ENCODE results near the gene KCNK3.

Gene KCNK3

GRCh38 chr2:26720322-26721114, 28.0 kb downstream of the KCNK3 start:
- Histone ChIP-seq H3K9me3 (ENCODE audit: control extremely low read depth in 1 of 5, control insufficient read depth in 4 of 5, insufficient read depth in 2 of 5, low read depth in 1 of 5, low read length in 4 of 5) (no peaks in the 10 kb centered on the region), H3K27me3 (replicated peaks in 2 of 5; ENCODE audit: control insufficient read depth in 4 of 5, insufficient read depth in 5 of 5, low read length in 4 of 5) (peaks cover 0 to 2% (median 0%) of the 10 kb centered on the region in 5 experiments), H3K4me3 (ENCODE audit: control insufficient read depth in 1 of 7, extremely low read depth in 1 of 7, insufficient read depth in 4 of 7, low read depth in 2 of 7, low read length in 6 of 7) (no peak overlapping the region), H3K4me1 (ENCODE audit: control extremely low read depth in 1 of 4, control insufficient read depth in 4 of 4, insufficient read depth in 4 of 4, low read length in 3 of 4) (no peaks in the 10 kb centered on the region), H3K36me3 (ENCODE audit: control insufficient read depth in 4 of 4, insufficient read depth in 4 of 4, low read length in 3 of 4) (no peaks in the 10 kb centered on the region), H3K27ac (ENCODE audit: insufficient read depth in 1 of 2, low read depth in 1 of 2, low read length in 2 of 2, poor library complexity in 1 of 2, severe bottlenecking in 2 of 2) (no peak overlapping the region)
- 94% methylated on average over 3 of the region's 7 CpGs for WGBS (ENCODE audit: insufficient coverage)
- POLR2A ChIA-PET, result no interaction called here
- CTCF ChIA-PET, result no interaction called here
- no peak for DNase-seq

- H3K27ac ChIP-seq (ENCODE audit: insufficient read depth in 1 of 2, low read depth in 1 of 2, low read length in 2 of 2, poor library complexity in 1 of 2, severe bottlenecking in 2 of 2), result no peak overlapping the region
- no peaks in the 10 kb centered on the region for H3K9me3 ChIP-seq (ENCODE audit: control extremely low read depth in 1 of 5, control insufficient read depth in 4 of 5, insufficient read depth in 2 of 5, low read depth in 1 of 5, low read length in 4 of 5)
- ChIA-PET CTCF (no interaction called here), POLR2A (no interaction called here)
- no peak overlapping the region for H3K4me3 ChIP-seq (ENCODE audit: control insufficient read depth in 1 of 7, extremely low read depth in 1 of 7, insufficient read depth in 4 of 7, low read depth in 2 of 7, low read length in 6 of 7)
- H3K36me3 ChIP-seq (ENCODE audit: control insufficient read depth in 4 of 4, insufficient read depth in 4 of 4, low read length in 3 of 4), result no peaks in the 10 kb centered on the region
- DNase-seq, result peak in 2 of 3 donors; percentile 21 to 41
- H3K27me3 ChIP-seq (replicated peaks in 2 of 5; ENCODE audit: control insufficient read depth in 4 of 5, insufficient read depth in 5 of 5, low read length in 4 of 5), result peaks cover 0 to 2% (median 0%) of the 10 kb centered on the region in 5 experiments
- no peaks in the 10 kb centered on the region for H3K4me1 ChIP-seq (ENCODE audit: control extremely low read depth in 1 of 4, control insufficient read depth in 4 of 4, insufficient read depth in 4 of 4, low read length in 3 of 4)
- 93% methylated on average over 11 of the region's 12 CpGs for WGBS (ENCODE audit: insufficient coverage)
These were observed 28.9 kb downstream of the KCNK3 start for GRCh38 chr2:26721115-26722032.

GRCh38 chr2:26722328-26722727, 29.8 kb downstream of the KCNK3 start:
- H3K27me3 ChIP-seq (replicated peaks in 2 of 5; ENCODE audit: control insufficient read depth in 4 of 5, insufficient read depth in 5 of 5, low read length in 4 of 5), result peaks cover 0 to 8% (median 4%) of the 10 kb centered on the region in 5 experiments
- no peaks in the 10 kb centered on the region for H3K9me3 ChIP-seq (ENCODE audit: control extremely low read depth in 1 of 5, control insufficient read depth in 4 of 5, insufficient read depth in 2 of 5, low read depth in 1 of 5, low read length in 4 of 5)
- WGBS (ENCODE audit: insufficient coverage), result no CpG with 5 or more reads among the region's 1 CpG
- no peak overlapping the region for H3K27ac ChIP-seq (ENCODE audit: insufficient read depth in 1 of 2, low read depth in 1 of 2, low read length in 2 of 2, poor library complexity in 1 of 2, severe bottlenecking in 2 of 2)
- H3K4me1 ChIP-seq (ENCODE audit: control extremely low read depth in 1 of 4, control insufficient read depth in 4 of 4, insufficient read depth in 4 of 4, low read length in 3 of 4), result no peaks in the 10 kb centered on the region
- no peaks in the 10 kb centered on the region for H3K36me3 ChIP-seq (ENCODE audit: control insufficient read depth in 4 of 4, insufficient read depth in 4 of 4, low read length in 3 of 4)
- DNase-seq, result no peak
- CTCF ChIA-PET, result no interaction called here
- POLR2A ChIA-PET, result no interaction called here
- no peak overlapping the region for H3K4me3 ChIP-seq (ENCODE audit: control insufficient read depth in 1 of 7, extremely low read depth in 1 of 7, insufficient read depth in 4 of 7, low read depth in 2 of 7, low read length in 6 of 7)

- Histone ChIP-seq H3K9me3 (ENCODE audit: control extremely low read depth in 1 of 5, control insufficient read depth in 4 of 5, insufficient read depth in 2 of 5, low read depth in 1 of 5, low read length in 4 of 5) (no peaks in the 10 kb centered on the region), H3K36me3 (ENCODE audit: control insufficient read depth in 4 of 4, insufficient read depth in 4 of 4, low read length in 3 of 4) (no peaks in the 10 kb centered on the region), H3K27ac (ENCODE audit: insufficient read depth in 1 of 2, low read depth in 1 of 2, low read length in 2 of 2, poor library complexity in 1 of 2, severe bottlenecking in 2 of 2) (no peak overlapping the region), H3K4me3 (ENCODE audit: control insufficient read depth in 1 of 7, extremely low read depth in 1 of 7, insufficient read depth in 4 of 7, low read depth in 2 of 7, low read length in 6 of 7) (no peak overlapping the region), H3K4me1 (ENCODE audit: control extremely low read depth in 1 of 4, control insufficient read depth in 4 of 4, insufficient read depth in 4 of 4, low read length in 3 of 4) (peaks cover 0 to 2% (median under 1%) of the 10 kb centered on the region in 4 experiments), H3K27me3 (replicated peaks in 2 of 5; ENCODE audit: control insufficient read depth in 4 of 5, insufficient read depth in 5 of 5, low read length in 4 of 5) (peaks cover 0 to 11% (median 10%) of the 10 kb centered on the region in 5 experiments)
- no peak for DNase-seq
- ChIA-PET POLR2A (no interaction called here), CTCF (interaction anchor here (0.9 kb wide), 1 partner anchor 22 kb away, joined by 4 read pairs; no protein-coding TSS in a partner anchor)
- WGBS (ENCODE audit: insufficient coverage), result 100% methylated on average over 1 of the region's 1 CpG
These were observed 30.4 kb downstream of the KCNK3 start for GRCh38 chr2:26722911-26723310.

- DNase-seq, result no peak
- H3K9me3 ChIP-seq (ENCODE audit: control extremely low read depth in 1 of 5, control insufficient read depth in 4 of 5, insufficient read depth in 2 of 5, low read depth in 1 of 5, low read length in 4 of 5), result no peaks in the 10 kb centered on the region
- no peaks in the 10 kb centered on the region for H3K36me3 ChIP-seq (ENCODE audit: control insufficient read depth in 4 of 4, insufficient read depth in 4 of 4, low read length in 3 of 4)
- H3K27me3 ChIP-seq (replicated peaks in 2 of 5; ENCODE audit: control insufficient read depth in 4 of 5, insufficient read depth in 5 of 5, low read length in 4 of 5), result peaks cover 0 to 16% (median 11%) of the 10 kb centered on the region in 5 experiments
- POLR2A ChIA-PET, result no interaction called here
- 96% methylated on average over 2 of the region's 3 CpGs for WGBS (ENCODE audit: insufficient coverage)
- CTCF ChIA-PET, result interaction anchor here (0.9 kb wide), 1 partner anchor 21 kb away, joined by 4 read pairs; no protein-coding TSS in a partner anchor
- no peak overlapping the region for H3K27ac ChIP-seq (ENCODE audit: insufficient read depth in 1 of 2, low read depth in 1 of 2, low read length in 2 of 2, poor library complexity in 1 of 2, severe bottlenecking in 2 of 2)
- peaks cover 0 to 8% (median 5%) of the 10 kb centered on the region in 4 experiments for H3K4me1 ChIP-seq (ENCODE audit: control extremely low read depth in 1 of 4, control insufficient read depth in 4 of 4, insufficient read depth in 4 of 4, low read length in 3 of 4)
- no peak overlapping the region for H3K4me3 ChIP-seq (ENCODE audit: control insufficient read depth in 1 of 7, extremely low read depth in 1 of 7, insufficient read depth in 4 of 7, low read depth in 2 of 7, low read length in 6 of 7)
These were observed 31.0 kb downstream of the KCNK3 start for GRCh38 chr2:26723475-26723874.

DNA sequence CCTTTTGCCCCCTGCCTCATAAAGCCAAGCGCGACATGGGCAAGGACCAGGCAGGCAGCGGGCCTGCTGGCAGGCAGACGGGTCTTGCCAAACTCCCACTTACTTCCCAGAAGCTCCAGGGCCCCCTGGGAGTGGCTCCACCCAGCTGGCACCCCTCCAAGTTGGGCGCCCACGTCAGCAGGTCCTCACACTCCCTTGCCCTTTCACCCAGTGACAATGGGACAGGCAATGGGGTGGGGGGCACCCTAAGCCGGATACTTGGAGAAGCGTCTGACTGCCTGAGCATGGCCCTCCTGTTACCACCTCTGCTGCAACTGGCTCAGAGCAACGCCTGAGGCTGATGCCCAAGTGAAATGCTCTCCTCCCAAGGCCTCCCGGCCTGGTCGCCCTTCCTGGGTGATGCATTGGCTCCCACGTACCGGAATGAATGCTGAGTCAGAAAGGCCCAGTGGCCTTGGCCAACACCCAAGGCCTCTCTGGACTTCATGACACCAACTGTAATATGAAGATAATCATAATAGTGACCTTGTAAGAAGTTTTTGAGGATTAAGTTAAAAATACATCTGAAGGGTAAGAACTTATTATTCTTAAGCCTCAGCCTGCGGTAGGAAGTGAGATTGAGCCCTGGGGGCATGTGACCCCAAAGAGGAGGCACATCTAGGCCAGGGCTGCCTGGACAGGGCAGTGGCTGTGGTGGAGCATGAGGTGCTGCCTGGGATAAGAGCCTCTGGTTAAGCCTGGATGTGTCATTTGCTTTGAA, 31.6 kb downstream of the KCNK3 start:
- 96% methylated on average over 14 of the region's 14 CpGs for WGBS (ENCODE audit: insufficient coverage)
- no peak for DNase-seq
- CTCF ChIA-PET, result interaction anchor here (0.9 to 1.3 kb wide), 2 partner anchors 21 to 119 kb away, joined by 4 read pairs; no protein-coding TSS in a partner anchor
- Histone ChIP-seq H3K4me3 (ENCODE audit: control insufficient read depth in 1 of 7, extremely low read depth in 1 of 7, insufficient read depth in 4 of 7, low read depth in 2 of 7, low read length in 6 of 7) (no peak overlapping the region), H3K36me3 (ENCODE audit: control insufficient read depth in 4 of 4, insufficient read depth in 4 of 4, low read length in 3 of 4) (no peaks in the 10 kb centered on the region), H3K9me3 (ENCODE audit: control extremely low read depth in 1 of 5, control insufficient read depth in 4 of 5, insufficient read depth in 2 of 5, low read depth in 1 of 5, low read length in 4 of 5) (no peaks in the 10 kb centered on the region), H3K27me3 (replicated peaks in 2 of 5; ENCODE audit: control insufficient read depth in 4 of 5, insufficient read depth in 5 of 5, low read length in 4 of 5) (peaks cover 0 to 23% (median 14%) of the 10 kb centered on the region in 5 experiments), H3K27ac (ENCODE audit: insufficient read depth in 1 of 2, low read depth in 1 of 2, low read length in 2 of 2, poor library complexity in 1 of 2, severe bottlenecking in 2 of 2) (no peak overlapping the region), H3K4me1 (ENCODE audit: control extremely low read depth in 1 of 4, control insufficient read depth in 4 of 4, insufficient read depth in 4 of 4, low read length in 3 of 4) (peaks cover 0 to 8% (median 5%) of the 10 kb centered on the region in 4 experiments)
- POLR2A ChIA-PET, result no interaction called here

Measured in common myeloid progenitor, CD34-positive (primary cell).